H1 (cell line): ENCODE data around the gene APP. TPM values are rescaled to one million over a fixed set of nuclear protein-coding genes. Genes with fewer than 3 reads are reported as not detected.

ENCODE experiments used
- HDAC2 ChIP-seq, 2 experiments: fragments of 300-600 bp in 1 of 2; sonication (generic) in 1 of 2; IDR thresholded peaks; 2 replicates each; pipeline ENCODE4 v1.6.1; 2011 to 2012; ENCODE audit warnings: low read depth in 2 of 2, low read length in 2 of 2, mild to moderate bottlenecking in 2 of 2, moderate library complexity in 2 of 2, borderline replicate concordance in 1 of 2, inconsistent platforms in 1 of 2
- HDAC6 ChIP-seq: IDR thresholded peaks from one replicate; pipeline ENCODE4 v1.7.1; 2012; ENCODE audit warnings: low read depth, mild to moderate bottlenecking, inconsistent platforms, low read length, moderate library complexity
- MAFK ChIP-seq: IDR thresholded peaks from 2 replicates; pipeline ENCODE4 v1.6.1; 2012; ENCODE audit warnings: low read depth, mild to moderate bottlenecking, improper control_type of control experiment, low read length
- RBBP5 ChIP-seq: IDR thresholded peaks from 2 replicates; pipeline ENCODE4 v1.7.1; 2012; ENCODE audit warnings: low read depth, mild to moderate bottlenecking, inconsistent platforms, low read length, moderate library complexity, borderline replicate concordance
- YY1 ChIP-seq: IDR thresholded peaks from 2 replicates; pipeline ENCODE4 v1.6.1; 2011; ENCODE audit warnings: low read depth, mild to moderate bottlenecking, low read length
- polyA plus RNA-seq, 7 experiments: library from polyadenylated mRNA; depleted of rRNA in 3 of 7; stranded (reverse) in 5 of 7; unstranded in 2 of 7; fragments of >200 nt in 5 of 7; fragments of 200-250 nt in 2 of 7; gene quantifications; 1 replicate in 5 of 7; 2 replicates in 1 of 7; 4 replicates in 1 of 7; pipeline versions ENCODE4 v1.2.1 to v1.2.3, GENCODE V29; 2011 to 2013; ENCODE audit warnings: missing spikeins in 2 of 7, mixed read lengths in 2 of 7
- total RNA-seq: library from RNA; stranded (reverse); fragmentation: NEBNext Ultra II Directional; extraction: Animal tissue kit (Norgen Biotek cat#: 25700); gene quantifications from 2 replicates; pipeline ENCODE4 v1.2.1, GENCODE V29; 2021
- TF ChIP-seq, protein P1 (sequence below): IDR thresholded peaks from 2 replicates; pipeline ENCODE4 v1.6.1; 2012; ENCODE audit warnings: inconsistent platforms

APP gene
- total and polyA plus RNA-seq, 2 of the 8 experiments (the other 6 are each of a cell fraction or from before 2014, with no cell fraction given) = 375 to 551 TPM

DNA sequence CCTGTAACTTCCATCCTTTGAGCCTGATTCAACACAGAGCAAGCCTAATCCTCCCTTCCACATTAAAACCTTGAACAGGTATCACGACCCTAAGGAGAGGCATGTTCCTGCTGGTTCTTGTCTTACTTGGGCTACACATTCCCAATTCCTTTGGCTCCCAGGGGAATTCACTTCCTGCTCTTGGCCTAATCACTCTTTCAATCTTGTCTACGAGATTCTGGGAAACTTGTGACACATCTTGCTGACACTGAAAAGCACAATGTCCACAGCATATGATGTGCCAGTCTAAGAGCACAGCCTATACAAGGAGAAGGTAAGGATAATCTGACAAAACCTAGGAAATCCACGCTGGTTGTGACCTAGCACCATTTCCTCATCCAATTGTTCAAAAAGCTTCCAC, 271.9 kb downstream of the APP start (continued):
- TF ChIP-seq, protein P1, sequence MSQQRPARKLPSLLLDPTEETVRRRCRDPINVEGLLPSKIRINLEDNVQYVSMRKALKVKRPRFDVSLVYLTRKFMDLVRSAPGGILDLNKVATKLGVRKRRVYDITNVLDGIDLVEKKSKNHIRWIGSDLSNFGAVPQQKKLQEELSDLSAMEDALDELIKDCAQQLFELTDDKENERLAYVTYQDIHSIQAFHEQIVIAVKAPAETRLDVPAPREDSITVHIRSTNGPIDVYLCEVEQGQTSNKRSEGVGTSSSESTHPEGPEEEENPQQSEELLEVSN = no peak
- TF ChIP-seq RBBP5 (no peak), HDAC6 (no peak), MAFK (no peak), HDAC2 (IDR thresholded peaks at IDR 0.05; ENCODE audit: borderline replicate concordance in 1 of 2, low read depth in 2 of 2, low read length in 2 of 2) (no peak), YY1 (no peak)
